ENCODE results near the gene SST. TPM values are rescaled to one million over a fixed set of nuclear protein-coding genes. Genes with fewer than 3 reads are reported as not detected.
"Not testable (repeated sequence)": the region's sequence is repeated elsewhere in the genome, so short reads cannot be mapped to it uniquely, and the experiment has no call there.

The SST gene
- total RNA-seq, 1 experiment from 2014 or later: not detected

- Histone ChIP-seq H3K4me1 (no peaks in the 10 kb centered on the region), H3K9me3 (replicated peaks) (no peaks in the 10 kb centered on the region), H3K36me3 (no peaks in the 10 kb centered on the region), H3K27me3 (no peaks in the 10 kb centered on the region), H3K27ac (no peak overlapping the region), H3K4me3 (no peak overlapping the region)
- DNase-seq: no peak
Measured at GRCh38 chr3:187695449-187695848, 25.3 kb upstream of the SST start.

- H3K9me3 ChIP-seq (replicated peaks): no peaks in the 10 kb centered on the region
- DNase-seq: peak in 1 of 2 experiments; percentile 4
- H3K4me1 ChIP-seq: no peaks in the 10 kb centered on the region
- H3K27me3 ChIP-seq: no peaks in the 10 kb centered on the region
- no peaks in the 10 kb centered on the region for H3K36me3 ChIP-seq
- H3K4me3 ChIP-seq: no peak overlapping the region
- no peak overlapping the region for H3K27ac ChIP-seq
Measured at GRCh38 chr3:187694801-187695200, 24.6 kb upstream of the SST start.

GRCh38 chr3:187693431-187693830, 23.2 kb upstream of the SST start:
- no peak for DNase-seq
- Histone ChIP-seq H3K9me3 (replicated peaks) (no peaks in the 10 kb centered on the region), H3K4me3 (no peak overlapping the region), H3K27me3 (no peaks in the 10 kb centered on the region), H3K4me1 (no peaks in the 10 kb centered on the region), H3K36me3 (no peaks in the 10 kb centered on the region), H3K27ac (no peak overlapping the region)

- no peaks in the 10 kb centered on the region for H3K9me3 ChIP-seq (replicated peaks)
- H3K27me3 ChIP-seq: no peaks in the 10 kb centered on the region
Measured at GRCh38 chr3:187689984-187690383, 19.8 kb upstream of the SST start.

GRCh38 chr3:187686621-187687273, 16.6 kb upstream of the SST start:
- Histone ChIP-seq H3K4me1 (no peaks in the 10 kb centered on the region), H3K4me3 (no peak overlapping the region), H3K36me3 (no peaks in the 10 kb centered on the region), H3K27ac (no peak overlapping the region), H3K27me3 (no peaks in the 10 kb centered on the region), H3K9me3 (replicated peaks) (no peaks in the 10 kb centered on the region)
- DNase-seq: no peak

More at GRCh38 chr3:187689984-187690383, 19.8 kb upstream of the SST start:
- Histone ChIP-seq H3K4me3 (no peak overlapping the region), H3K27ac (no peak overlapping the region), H3K4me1 (no peaks in the 10 kb centered on the region), H3K36me3 (no peaks in the 10 kb centered on the region)
- no peak for DNase-seq

- H3K9me3 ChIP-seq (replicated peaks): no peaks in the 10 kb centered on the region
- no peaks in the 10 kb centered on the region for H3K4me1 ChIP-seq
- no peak for DNase-seq
- no peak overlapping the region for H3K27ac ChIP-seq
- H3K36me3 ChIP-seq: no peaks in the 10 kb centered on the region
- no peak overlapping the region for H3K4me3 ChIP-seq
- no peaks in the 10 kb centered on the region for H3K27me3 ChIP-seq
Measured at GRCh38 chr3:187685948-187686347, 15.8 kb upstream of the SST start.

- Histone ChIP-seq H3K4me3 (no peak overlapping the region), H3K27me3 (no peaks in the 10 kb centered on the region), H3K9me3 (replicated peaks) (no peaks in the 10 kb centered on the region), H3K27ac (no peak overlapping the region), H3K36me3 (no peaks in the 10 kb centered on the region), H3K4me1 (no peaks in the 10 kb centered on the region)
- no peak for DNase-seq
Measured at GRCh38 chr3:187684880-187685279, 14.7 kb upstream of the SST start.

GRCh38 chr3:187684444-187684843, 14.2 kb upstream of the SST start:
- Histone ChIP-seq H3K27me3 (no peaks in the 10 kb centered on the region), H3K4me1 (no peaks in the 10 kb centered on the region), H3K9me3 (replicated peaks) (no peaks in the 10 kb centered on the region), H3K27ac (no peak overlapping the region), H3K36me3 (no peaks in the 10 kb centered on the region), H3K4me3 (no peak overlapping the region)
- no peak for DNase-seq

- H3K9me3 ChIP-seq (replicated peaks); DNase-seq; H3K4me1 ChIP-seq; H3K27me3 ChIP-seq; H3K36me3 ChIP-seq; H3K4me3 ChIP-seq; H3K27ac ChIP-seq: not testable (repeated sequence)
Measured at GRCh38 chr3:187681756-187682155, 11.6 kb upstream of the SST start.

GRCh38 chr3:187679638-187680396, 9.6 kb upstream of the SST start:
- Histone ChIP-seq H3K4me1 (no peaks in the 10 kb centered on the region), H3K9me3 (replicated peaks) (no peaks in the 10 kb centered on the region), H3K4me3 (no peak overlapping the region), H3K36me3 (no peaks in the 10 kb centered on the region), H3K27ac (no peak overlapping the region), H3K27me3 (no peaks in the 10 kb centered on the region)
- DNase-seq: peak; percentile 34 to 70

- Histone ChIP-seq H3K27ac (no peak overlapping the region), H3K9me3 (replicated peaks) (no peaks in the 10 kb centered on the region), H3K4me3 (no peak overlapping the region), H3K27me3 (no peaks in the 10 kb centered on the region), H3K36me3 (no peaks in the 10 kb centered on the region), H3K4me1 (no peaks in the 10 kb centered on the region)
- DNase-seq: peak; percentile 7 to 28
Measured at GRCh38 chr3:187678726-187679268, 8.6 kb upstream of the SST start.

- Histone ChIP-seq H3K36me3 (no peaks in the 10 kb centered on the region), H3K4me3 (no peak overlapping the region), H3K27me3 (no peaks in the 10 kb centered on the region), H3K9me3 (replicated peaks) (no peaks in the 10 kb centered on the region), H3K27ac (no peak overlapping the region), H3K4me1 (no peaks in the 10 kb centered on the region)
- DNase-seq: no peak
Measured at GRCh38 chr3:187677604-187678003, 7.4 kb upstream of the SST start.

- no peak for DNase-seq
- Histone ChIP-seq H3K4me3 (no peak overlapping the region), H3K36me3 (no peaks in the 10 kb centered on the region), H3K9me3 (replicated peaks) (no peaks in the 10 kb centered on the region), H3K27me3 (no peaks in the 10 kb centered on the region), H3K27ac (no peak overlapping the region), H3K4me1 (no peaks in the 10 kb centered on the region)
Measured at GRCh38 chr3:187673012-187673411, 2.8 kb upstream of the SST start.

- no peak overlapping the region for H3K4me3 ChIP-seq
- no peaks in the 10 kb centered on the region for H3K9me3 ChIP-seq (replicated peaks)
- no peaks in the 10 kb centered on the region for H3K36me3 ChIP-seq
- H3K27me3 ChIP-seq: no peaks in the 10 kb centered on the region
- H3K4me1 ChIP-seq: no peaks in the 10 kb centered on the region
- DNase-seq: no peak
- H3K27ac ChIP-seq: no peak overlapping the region
Measured at GRCh38 chr3:187667526-187667925, 2.7 kb downstream of the SST start.

GRCh38 chr3:187665764-187666402, 4.3 kb downstream of the SST start:
- Histone ChIP-seq H3K27ac (no peak overlapping the region), H3K4me1 (no peaks in the 10 kb centered on the region), H3K4me3 (no peak overlapping the region), H3K9me3 (replicated peaks) (no peaks in the 10 kb centered on the region), H3K36me3 (no peaks in the 10 kb centered on the region), H3K27me3 (no peaks in the 10 kb centered on the region)
- no peak for DNase-seq

Data from SJCRH30 (cell line).